ENCODE data around the gene APPL2.
"Not testable (repeated sequence)": the region's sequence is repeated elsewhere in the genome, so short reads cannot be mapped to it uniquely, and the experiment has no call there.

The APPL2 gene

GRCh38 chr12:105190530-105190929, 45.4 kb downstream of the APPL2 start:
- no peak for DNase-seq

DNA sequence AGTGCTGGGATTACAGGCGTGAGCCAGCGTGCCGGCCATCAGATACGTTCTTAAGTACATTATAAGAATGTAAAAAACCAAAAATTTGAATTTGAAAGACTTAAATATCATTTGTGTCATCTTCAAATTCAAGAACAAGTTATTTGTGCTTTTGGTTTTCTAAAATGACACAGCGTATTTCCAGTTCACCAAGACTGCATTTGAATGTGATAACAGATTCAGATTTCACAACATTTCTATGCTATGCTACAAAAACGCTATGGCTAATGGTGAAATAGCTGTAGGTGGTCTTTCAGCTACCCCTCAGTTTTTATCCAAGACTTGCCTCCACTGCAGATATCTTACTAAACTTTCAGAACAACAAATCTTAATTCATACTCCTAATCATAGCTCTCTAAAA, 46.7 kb downstream of the APPL2 start:
- DNase-seq, result no peak

DNA sequence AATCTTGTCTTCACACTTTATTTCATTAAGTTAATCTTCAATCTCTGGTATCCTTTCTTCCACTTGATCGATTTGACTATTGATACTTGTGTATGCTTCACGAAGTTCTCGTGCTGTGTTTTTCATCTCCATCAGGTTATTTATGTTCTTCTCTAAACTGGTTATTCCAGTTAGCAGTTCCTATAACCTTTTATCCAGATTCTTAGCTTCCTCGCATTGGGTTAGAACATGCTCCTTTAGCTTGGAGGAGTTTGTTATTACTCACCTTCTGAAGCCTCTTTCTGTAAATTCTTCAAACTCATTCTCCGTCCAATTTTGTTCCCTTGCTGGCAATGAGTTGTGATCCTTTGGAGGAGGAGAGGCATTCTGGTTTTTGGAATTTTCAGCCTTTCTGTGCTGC, 52.0 kb downstream of the APPL2 start:
- DNase-seq, result not testable (repeated sequence)

- DNase-seq, result not testable (repeated sequence)
These were observed 52.6 kb downstream of the APPL2 start for GRCh38 chr12:105183406-105183805.

DNA sequence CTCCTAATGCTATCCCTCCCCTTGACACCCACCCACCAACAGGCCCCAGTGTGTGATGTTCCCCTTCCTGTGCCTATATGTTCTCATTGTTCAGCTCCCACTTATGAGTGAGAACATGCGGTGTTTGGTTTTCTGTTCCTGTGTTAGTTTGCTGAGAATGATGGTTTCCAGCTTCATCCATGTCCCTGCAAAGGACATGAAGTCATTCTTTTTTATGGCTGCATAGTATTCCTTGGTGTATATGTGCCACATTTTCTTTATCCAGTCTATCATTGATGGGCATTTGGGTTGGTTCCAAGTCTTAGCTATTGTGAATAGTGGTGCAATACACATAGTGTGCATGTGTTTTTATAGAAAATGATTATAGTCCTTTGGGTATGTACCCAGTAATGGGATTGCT, 56.9 kb downstream of the APPL2 start:
- not testable (repeated sequence) for DNase-seq

DNA sequence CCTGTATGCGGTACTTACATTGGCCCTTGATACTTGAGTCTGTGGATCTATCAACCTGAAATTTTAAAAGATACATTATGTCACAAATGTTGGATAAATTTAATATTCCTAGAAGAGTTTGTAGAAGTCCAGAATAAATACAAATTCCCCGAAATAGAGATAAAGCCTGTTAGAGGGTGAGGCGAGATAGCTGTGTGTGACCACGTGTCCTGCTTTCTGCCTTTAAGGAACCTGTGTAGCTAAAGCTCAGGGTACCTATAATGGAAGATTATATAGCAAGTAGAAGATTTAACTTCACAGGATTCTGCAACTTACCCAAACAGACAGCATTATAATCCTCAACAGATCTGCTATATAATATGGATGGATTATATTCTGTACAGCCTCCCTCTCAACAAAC, 58.8 kb downstream of the APPL2 start:
- no peak for DNase-seq

- no peak for DNase-seq
These were observed 60.5 kb downstream of the APPL2 start for GRCh38 chr12:105175397-105175990.

DNA sequence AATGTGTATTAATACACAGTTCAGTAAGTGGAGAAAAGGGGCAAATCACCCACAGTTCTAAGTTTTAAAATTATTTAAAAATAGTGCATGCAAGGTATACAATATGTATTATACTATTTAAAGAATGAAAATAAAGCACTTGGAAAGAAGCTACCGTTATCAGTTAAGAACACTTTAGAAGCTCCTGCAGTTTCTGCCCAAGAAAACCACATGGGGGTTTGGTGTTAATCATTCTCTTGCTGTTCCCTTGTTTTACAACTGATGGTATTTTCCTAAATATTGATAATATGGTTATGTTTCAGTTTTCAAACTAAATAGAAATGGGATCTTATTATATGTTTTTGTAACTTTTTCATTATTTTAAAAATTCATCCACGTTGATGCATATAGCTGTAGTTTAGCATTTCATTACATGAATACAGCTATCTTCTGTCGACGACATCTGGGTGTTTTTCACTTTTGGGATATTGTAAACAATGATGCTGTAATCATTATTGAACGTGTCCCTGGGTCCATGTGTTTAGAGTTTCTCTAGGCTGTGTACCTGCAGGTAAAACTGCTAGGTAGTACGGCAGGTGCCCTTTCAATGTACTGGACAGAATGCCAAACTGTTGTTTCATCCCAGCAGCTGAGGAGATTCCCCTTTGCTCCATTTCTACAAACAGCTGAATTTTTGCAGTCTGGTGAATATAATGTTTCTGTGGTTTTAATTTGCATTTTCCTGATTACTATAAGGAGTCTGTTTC, 64.1 kb downstream of the APPL2 start:
- no peak for DNase-seq

DNA sequence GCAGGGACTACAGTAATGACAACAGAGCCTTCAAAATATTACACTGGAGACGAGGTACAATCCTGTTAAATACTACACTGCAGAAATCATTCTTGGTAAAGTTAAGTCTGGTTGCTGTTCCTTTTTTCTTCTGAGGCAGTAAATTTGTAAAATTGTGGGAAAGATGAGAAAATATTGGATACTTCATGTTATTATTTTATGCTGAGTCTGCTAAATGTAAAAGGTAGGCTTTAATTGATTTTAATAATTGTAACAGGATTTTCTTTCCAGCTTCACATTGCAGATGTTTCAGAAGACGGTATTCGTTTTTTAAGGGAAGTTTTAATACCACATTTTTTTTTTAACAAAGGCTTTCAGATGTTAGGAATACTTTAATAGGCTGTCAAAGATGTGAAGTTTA, 65.8 kb downstream of the APPL2 start:
- no peak for DNase-seq

DNA sequence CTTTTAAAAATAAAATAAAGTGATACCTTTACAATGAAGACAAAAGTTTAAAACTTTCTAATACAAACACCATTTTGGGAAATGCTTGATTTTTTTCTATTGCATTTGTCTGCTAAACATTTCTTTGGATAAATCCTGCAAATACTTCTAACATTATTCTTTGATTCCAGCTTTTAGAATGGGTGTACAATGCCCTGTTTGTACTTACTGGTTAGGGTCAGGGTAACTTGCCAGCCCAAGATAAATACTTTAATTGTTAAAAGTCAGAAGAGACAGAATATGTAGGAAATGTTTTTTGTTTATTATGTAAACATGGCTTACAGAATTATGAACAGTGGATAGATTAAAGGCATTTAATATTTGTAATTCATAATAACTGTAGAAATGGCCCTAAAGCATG, 68.0 kb downstream of the APPL2 start:
- no peak for DNase-seq

- no peak for DNase-seq
These were observed 68.6 kb downstream of the APPL2 start for GRCh38 chr12:105167346-105167745.

- DNase-seq, result no peak
These were observed 69.2 kb downstream of the APPL2 start for GRCh38 chr12:105166736-105167135.

DNA sequence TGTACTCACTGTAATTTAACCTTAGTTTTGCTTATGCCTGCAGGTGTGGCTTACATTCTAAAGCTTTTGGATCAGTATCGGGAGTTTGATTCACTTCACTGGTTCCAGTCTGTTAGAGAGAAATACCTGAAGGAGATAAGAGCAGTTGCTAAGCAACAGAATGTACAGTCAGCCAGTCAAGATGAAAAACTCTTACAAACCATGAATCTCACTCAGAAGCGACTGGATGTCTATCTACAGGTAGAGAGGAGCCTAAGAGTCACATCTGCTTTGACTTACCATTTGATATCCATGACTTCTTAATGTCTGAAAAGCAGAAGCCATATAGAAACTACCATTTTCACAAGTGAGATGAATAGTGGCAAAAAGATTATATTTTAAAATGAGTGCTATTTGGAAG, 71.9 kb downstream of the APPL2 start:
- DNase-seq, result no peak

DNA sequence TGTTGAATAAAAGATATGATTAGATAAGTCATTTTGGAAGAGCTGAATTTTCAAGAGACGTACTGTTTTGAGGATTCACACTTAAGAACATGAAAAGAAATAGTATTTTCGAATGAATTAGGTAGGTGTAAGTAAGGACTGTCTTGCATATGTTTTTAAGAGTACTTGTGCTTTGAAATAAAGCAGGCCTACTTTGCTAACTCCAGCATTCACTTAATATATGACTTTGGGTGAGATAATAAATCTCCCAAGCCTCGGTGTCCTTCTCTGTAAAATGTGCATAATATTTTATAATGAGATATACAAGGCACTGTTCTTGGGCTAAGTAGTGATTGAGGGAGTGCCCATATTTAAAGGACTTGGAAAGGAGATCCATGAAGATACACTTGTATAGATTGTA, 73.8 kb downstream of the APPL2 start:
- no peak for DNase-seq

DNA sequence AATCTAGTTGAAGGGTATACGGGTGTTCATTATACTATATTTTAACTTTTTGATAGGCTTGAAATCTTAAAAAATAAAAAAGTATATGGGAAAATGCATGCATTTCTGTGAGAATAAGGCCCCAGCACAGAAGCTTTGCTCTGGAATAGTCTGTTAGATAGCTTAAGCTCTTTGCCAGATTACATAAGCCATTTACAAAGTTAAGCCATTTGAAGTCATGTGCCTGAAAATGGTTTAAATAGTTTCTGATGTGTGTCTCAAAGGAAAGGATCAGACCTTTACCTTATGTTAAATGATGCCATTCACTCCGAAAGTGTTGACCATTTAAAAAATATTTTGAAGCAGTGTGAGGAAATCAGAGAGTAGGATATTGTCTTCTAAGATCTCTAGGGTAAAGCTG, 77.1 kb downstream of the APPL2 start:
- DNase-seq, result no peak

DNA sequence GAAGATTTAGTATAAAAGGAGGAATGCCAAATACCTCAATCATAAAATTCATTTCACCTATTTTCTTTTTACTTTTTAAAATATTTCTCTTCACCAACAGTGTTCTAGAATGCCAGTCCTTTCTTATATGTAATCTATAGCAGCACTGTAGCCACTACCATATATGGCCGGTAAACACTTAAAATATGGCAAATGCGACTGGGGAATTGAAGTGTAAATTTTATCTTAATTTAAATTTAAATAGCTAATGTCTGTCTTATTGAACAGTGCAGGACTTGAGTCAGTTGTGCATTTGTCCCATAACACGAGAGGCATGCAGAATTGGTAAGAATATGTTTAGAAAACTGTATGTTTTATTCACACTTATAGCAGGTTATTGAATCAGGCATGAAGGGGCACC, 78.4 kb downstream of the APPL2 start:
- no peak for DNase-seq

DNA sequence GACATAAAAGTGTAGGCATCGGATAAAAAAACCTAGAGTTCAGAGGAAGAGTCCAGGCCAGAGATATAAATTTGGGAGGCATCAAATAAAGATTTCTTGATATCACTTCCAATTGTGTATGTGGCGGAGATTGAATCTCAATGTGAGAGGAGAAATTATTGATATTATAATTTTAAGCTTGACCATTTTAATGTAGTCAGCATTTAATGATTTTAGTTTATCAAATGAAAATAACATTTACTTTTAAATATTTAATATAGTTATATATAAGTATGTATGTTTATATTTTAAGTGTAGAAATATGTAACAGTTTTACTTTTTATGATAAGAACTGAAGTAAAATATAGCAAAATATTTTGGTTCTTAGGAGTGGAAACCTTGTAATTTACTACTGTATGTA, 79.7 kb downstream of the APPL2 start:
- DNase-seq, result no peak

- no peak for DNase-seq
These were observed 93.7 kb downstream of the APPL2 start for GRCh38 chr12:105142259-105142658.

DNA sequence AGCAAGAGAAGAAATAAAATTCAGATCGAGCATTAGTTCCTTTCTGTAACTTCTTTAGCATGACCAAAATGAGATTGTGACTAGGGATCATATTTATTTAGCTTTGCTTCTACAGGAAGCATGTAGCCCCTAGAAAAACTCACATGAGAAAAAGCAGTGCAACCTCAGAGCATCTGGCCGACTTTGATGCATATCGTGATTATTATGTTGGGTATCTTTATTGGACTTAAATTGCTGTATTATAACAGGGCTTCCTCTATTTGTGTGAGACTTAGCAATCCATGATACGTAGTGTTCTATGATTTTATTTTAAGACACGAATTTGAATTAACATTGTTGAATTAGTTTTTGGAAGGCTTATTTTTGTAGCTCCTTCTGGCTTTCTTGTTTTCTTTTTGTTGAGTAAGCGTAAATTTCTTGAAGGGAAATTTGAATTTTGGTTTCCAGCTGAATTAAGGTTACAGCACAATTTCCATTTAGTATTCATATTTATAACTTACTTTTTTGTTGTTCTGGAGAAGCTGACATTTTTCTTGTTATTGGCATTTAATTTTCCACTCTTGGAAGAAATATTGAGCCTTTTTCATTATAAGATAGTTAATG, 94.6 kb downstream of the APPL2 start:
- DNase-seq, result no peak

GRCh38 chr12:105138248-105138647, 97.7 kb downstream of the APPL2 start:
- no peak for DNase-seq

Measured in activated CD4-positive, alpha-beta T cell treated with anti-CD3 and anti-CD28 coated beads, Interleukin-2, amount 50 U/mL, for 4 hours (primary cell).